ENCODE measurements around the gene XXYLT1.

DNA sequence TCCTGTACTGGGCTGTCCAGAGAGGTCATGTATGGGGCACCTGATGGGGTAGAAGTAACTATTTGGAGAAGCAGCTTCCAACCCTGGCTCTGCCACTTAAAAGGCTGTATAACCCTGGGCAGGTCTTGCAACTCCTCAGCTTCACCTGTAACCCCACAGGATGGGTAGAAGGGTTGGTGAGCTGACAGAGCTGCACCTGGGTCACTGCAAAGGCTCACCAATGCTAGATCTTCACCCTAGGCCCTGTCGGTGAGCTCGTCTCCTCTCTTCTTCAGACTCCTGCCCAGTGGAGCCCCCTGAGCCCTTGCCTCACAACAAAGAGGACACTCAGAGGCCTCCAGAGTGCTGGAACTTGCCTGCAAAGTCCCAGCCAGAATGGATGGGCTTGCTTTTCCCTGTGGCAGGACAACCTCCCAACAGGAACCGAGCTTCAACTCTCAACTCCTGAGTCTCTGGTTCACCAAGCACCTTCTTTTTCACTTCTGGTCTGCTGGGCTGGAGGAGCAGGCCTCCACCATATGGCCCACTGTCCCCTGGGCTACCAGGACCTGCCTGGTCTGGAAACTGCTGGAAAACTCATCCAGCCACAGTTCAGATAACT is 45.9 kb downstream of the XXYLT1 start:
- TF ChIP-seq, protein P1, sequence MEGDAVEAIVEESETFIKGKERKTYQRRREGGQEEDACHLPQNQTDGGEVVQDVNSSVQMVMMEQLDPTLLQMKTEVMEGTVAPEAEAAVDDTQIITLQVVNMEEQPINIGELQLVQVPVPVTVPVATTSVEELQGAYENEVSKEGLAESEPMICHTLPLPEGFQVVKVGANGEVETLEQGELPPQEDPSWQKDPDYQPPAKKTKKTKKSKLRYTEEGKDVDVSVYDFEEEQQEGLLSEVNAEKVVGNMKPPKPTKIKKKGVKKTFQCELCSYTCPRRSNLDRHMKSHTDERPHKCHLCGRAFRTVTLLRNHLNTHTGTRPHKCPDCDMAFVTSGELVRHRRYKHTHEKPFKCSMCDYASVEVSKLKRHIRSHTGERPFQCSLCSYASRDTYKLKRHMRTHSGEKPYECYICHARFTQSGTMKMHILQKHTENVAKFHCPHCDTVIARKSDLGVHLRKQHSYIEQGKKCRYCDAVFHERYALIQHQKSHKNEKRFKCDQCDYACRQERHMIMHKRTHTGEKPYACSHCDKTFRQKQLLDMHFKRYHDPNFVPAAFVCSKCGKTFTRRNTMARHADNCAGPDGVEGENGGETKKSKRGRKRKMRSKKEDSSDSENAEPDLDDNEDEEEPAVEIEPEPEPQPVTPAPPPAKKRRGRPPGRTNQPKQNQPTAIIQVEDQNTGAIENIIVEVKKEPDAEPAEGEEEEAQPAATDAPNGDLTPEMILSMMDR (optimal IDR thresholded peaks at IDR 0.05 in 1 of 3, IDR thresholded peaks at IDR 0.05 in 1 of 3, conservative IDR thresholded peaks at IDR 0.05 in 1 of 3; ENCODE audit: extremely low read depth in 1 of 3, insufficient read depth in 2 of 3, low read length in 3 of 3) = no peak
- no peak for TF ChIP-seq EZH2 (IDR thresholded peaks at IDR 0.05; ENCODE audit: low read length)
